Neural cell (in vitro differentiated cells): ENCODE data around the gene CDK7. TPM values are rescaled to one million over a fixed set of nuclear protein-coding genes. Genes with fewer than 3 reads are reported as not detected.

Experiments used
- H2AFZ ChIP-seq: fragments of 200-600, 300-800 bp; sonication (generic), shearing (Covaris generic); 2 replicates; pipeline ENCODE4 v1.6.0; 2014; ENCODE audit warnings: low read depth, mild to moderate bottlenecking, antibody characterized with exemption, low read length, moderate library complexity
- H3F3A ChIP-seq: fragments of 200-600 bp; shearing (Covaris generic); 2 replicates; pipeline ENCODE4 v1.6.1; 2016; ENCODE audit warnings: mild to moderate bottlenecking, moderate library complexity, mixed read lengths, antibody characterized with exemption, low read length; ENCODE audit not compliant: insufficient read depth, poor library complexity, severe bottlenecking
- H3K27ac ChIP-seq: fragments of 200-600, 300-800 bp; sonication (generic), shearing (Covaris generic); 2 replicates; pipeline ENCODE4 v1.5.1; 2014; ENCODE audit warnings: mild to moderate bottlenecking, low read length, moderate library complexity
- H3K27me3 ChIP-seq: fragments of 300-800, 200-600 bp; sonication (generic), shearing (Covaris generic); 2 replicates; pipeline ENCODE4 v1.6.0; 2014; ENCODE audit warnings: mild to moderate bottlenecking, low read depth, low read length, moderate library complexity; ENCODE audit not compliant: insufficient read depth
- H3K36me3 ChIP-seq: fragments of 300-800, 200-600 bp; sonication (generic), shearing (Covaris generic); 2 replicates; pipeline ENCODE4 v1.5.1; 2014; ENCODE audit warnings: mild to moderate bottlenecking, antibody characterized with exemption, low read length, moderate library complexity; ENCODE audit not compliant: insufficient read depth
- H3K4me2 ChIP-seq: fragments of 300-800, 200-600 bp; sonication (generic), shearing (Covaris generic); 2 replicates; pipeline ENCODE4 v1.6.0; 2014; ENCODE audit warnings: mild to moderate bottlenecking, low read length
- H3K4me3 ChIP-seq: fragments of 300-800, 200-600 bp; sonication (generic), shearing (Covaris generic); 2 replicates; pipeline ENCODE4 v1.5.1; 2014; ENCODE audit warnings: mild to moderate bottlenecking, low read length, moderate library complexity
- H3K79me2 ChIP-seq: fragments of 200-600 bp; shearing (Covaris generic); replicated peaks from 2 replicates; pipeline ENCODE4 v1.6.0; 2014; ENCODE audit warnings: mild to moderate bottlenecking, low read length, moderate library complexity; ENCODE audit not compliant: insufficient read depth
- H3K9ac ChIP-seq: fragments of 300-800, 200-600 bp; sonication (generic), shearing (Covaris generic); 2 replicates; pipeline ENCODE4 v1.6.1; 2016; ENCODE audit warnings: mild to moderate bottlenecking, low read length, mixed read lengths
- H3K9me2 ChIP-seq: fragments of 200-600 bp; shearing (Covaris generic); 2 replicates; pipeline ENCODE4 v1.6.1; 2016; ENCODE audit warnings: mild to moderate bottlenecking, low read length, mixed read lengths; ENCODE audit not compliant: insufficient read depth
- H3K9me3 ChIP-seq: fragments of 200-600, 300-800 bp; sonication (generic), shearing (Covaris generic); 2 replicates; pipeline ENCODE4 v1.6.1; 2016; ENCODE audit warnings: mild to moderate bottlenecking, mixed run types, low read length, moderate library complexity, mixed read lengths
- H4K20me1 ChIP-seq: fragments of 200-600 bp; shearing (Covaris generic); 2 replicates; pipeline ENCODE4 v1.6.1; 2016; ENCODE audit warnings: mild to moderate bottlenecking, mixed run types; ENCODE audit not compliant: insufficient read depth
- CTCF ChIP-seq: fragments of 450-650 bp; IDR thresholded peaks from 2 replicates; pipeline ENCODE4 v1.5.1; 2014; ENCODE audit warnings: antibody characterized with exemption, mild to moderate bottlenecking, moderate library complexity; ENCODE audit not compliant: poor library complexity, severe bottlenecking
- EP300 ChIP-seq: fragments of 450-650 bp; conservative IDR thresholded peaks from 2 replicates; pipeline ENCODE4 v1.6.1; 2014; ENCODE audit warnings: antibody characterized with exemption, mild to moderate bottlenecking, moderate library complexity; ENCODE audit not compliant: poor library complexity, severe bottlenecking
- EZH2 ChIP-seq: fragments of 200-600, 300-800 bp; shearing (Covaris generic), sonication (generic); IDR thresholded peaks from 2 replicates; pipeline ENCODE4 v1.6.1; 2014; ENCODE audit warnings: antibody characterized with exemption, low read length, borderline replicate concordance, mild to moderate bottlenecking; ENCODE audit not compliant: insufficient read depth, poor library complexity, severe bottlenecking
- MXI1 ChIP-seq: fragments of 450-650 bp; conservative IDR thresholded peaks from 2 replicates; pipeline ENCODE4 v1.6.1; 2014; ENCODE audit warnings: antibody characterized with exemption, mild to moderate bottlenecking; ENCODE audit not compliant: poor library complexity, severe bottlenecking
- POLR2AphosphoS5 ChIP-seq: IDR thresholded peaks from 2 replicates; pipeline ENCODE4 v1.6.1; 2012
- RAD21 ChIP-seq: fragments of 450-650 bp; conservative IDR thresholded peaks from 2 replicates; pipeline ENCODE4 v1.6.1; 2014; ENCODE audit warnings: antibody characterized with exemption, mild to moderate bottlenecking, moderate library complexity
- REST ChIP-seq: IDR thresholded peaks from 2 replicates; pipeline ENCODE4 v1.6.1; 2012; ENCODE audit warnings: borderline replicate concordance
- SMC3 ChIP-seq: fragments of 450-650 bp; conservative IDR thresholded peaks from 2 replicates; pipeline ENCODE4 v1.6.1; 2014; ENCODE audit warnings: antibody characterized with exemption, mild to moderate bottlenecking, moderate library complexity; ENCODE audit not compliant: poor library complexity
- TAF1 ChIP-seq: IDR thresholded peaks from 2 replicates; pipeline ENCODE4 v1.6.1; 2012; ENCODE audit warnings: low read depth
- polyA plus RNA-seq: library from polyadenylated mRNA; depleted of rRNA; stranded (reverse); fragments of >200 nt; gene quantifications from 2 replicates; pipeline ENCODE4 v1.2.3, GENCODE V29; 2014

CDK7 gene
- polyA plus RNA-seq, 1 donor from 2014 or later, result 44.2 TPM

- no peak overlapping the region for H3K4me2 ChIP-seq
- no peaks in the 10 kb centered on the region for H3F3A ChIP-seq
- no peaks in the 10 kb centered on the region for H3K36me3 ChIP-seq
- H3K27ac ChIP-seq, result no peak overlapping the region
- H3K4me3 ChIP-seq, result no peak overlapping the region
- no peaks in the 10 kb centered on the region for H3K79me2 ChIP-seq
- H2AFZ ChIP-seq, result no peak overlapping the region
- H3K9ac ChIP-seq, result no peak overlapping the region
- H3K9me2 ChIP-seq, result no peaks in the 10 kb centered on the region
- H3K9me3 ChIP-seq, result no peaks in the 10 kb centered on the region
- no peaks in the 10 kb centered on the region for H3K27me3 ChIP-seq
- no peaks in the 10 kb centered on the region for H4K20me1 ChIP-seq
- TF ChIP-seq MXI1 (no peak), CTCF (no peak), EZH2 (no peak), SMC3 (no peak), REST (no peak), TAF1 (no peak), RAD21 (no peak), EP300 (no peak), POLR2AphosphoS5 (no peak)
Measured at GRCh38 chr5:69276422-69277174, 41.9 kb downstream of the CDK7 start.

GRCh38 chr5:69279517-69279916, 44.8 kb downstream of the CDK7 start:
- no peaks in the 10 kb centered on the region for H3K9me2 ChIP-seq
- no peaks in the 10 kb centered on the region for H3K36me3 ChIP-seq
- no peak overlapping the region for H3K4me3 ChIP-seq
- no peak overlapping the region for H3K27ac ChIP-seq
- no peak overlapping the region for H3K9ac ChIP-seq
- no peak overlapping the region for H3K4me2 ChIP-seq
- no peaks in the 10 kb centered on the region for H3K79me2 ChIP-seq
- no peaks in the 10 kb centered on the region for H3F3A ChIP-seq
- H4K20me1 ChIP-seq, result no peaks in the 10 kb centered on the region
- H3K27me3 ChIP-seq, result no peaks in the 10 kb centered on the region
- H2AFZ ChIP-seq, result no peak overlapping the region
- no peaks in the 10 kb centered on the region for H3K9me3 ChIP-seq
- no peak for TF ChIP-seq CTCF
- no peak for TF ChIP-seq SMC3
- no peak for TF ChIP-seq RAD21
- no peak for TF ChIP-seq MXI1
- no peak for TF ChIP-seq REST
- no peak for TF ChIP-seq TAF1
- TF ChIP-seq POLR2AphosphoS5, result no peak
- no peak for TF ChIP-seq EP300
- TF ChIP-seq EZH2, result no peak
